Parathyroid adenoma (tissue), 2 donors: ENCODE data around the gene RGL1.

Experiments used
- H2AFZ ChIP-seq: fragments of 300-600 bp; sonication (generic); one replicate; pipeline ENCODE4 v1.7.0; 2017; ENCODE audit warnings: antibody characterized with exemption, mild to moderate bottlenecking
- H3K27ac ChIP-seq: fragments of 300-600 bp; sonication (generic); one replicate; pipeline ENCODE4 v1.7.0; 2017
- H3K27me3 ChIP-seq: fragments of 300-600 bp; sonication (generic); one replicate; pipeline ENCODE4 v1.7.0; 2017; ENCODE audit warnings: low read length; ENCODE audit not compliant: control insufficient read depth, insufficient read depth
- H3K36me3 ChIP-seq: fragments of 300-600 bp; sonication (generic); one replicate; pipeline ENCODE4 v1.7.0; 2017; ENCODE audit warnings: low read length; ENCODE audit not compliant: control insufficient read depth, insufficient read depth
- H3K4me1 ChIP-seq: fragments of 300-600 bp; sonication (generic); one replicate; pipeline ENCODE4 v1.7.0; 2017; ENCODE audit warnings: control low read depth
- H3K4me2 ChIP-seq: fragments of 300-600 bp; sonication (generic); one replicate; pipeline ENCODE4 v1.7.0; 2017; ENCODE audit warnings: low read length
- H3K4me3 ChIP-seq: fragments of 300-600 bp; sonication (generic); one replicate; pipeline ENCODE4 v1.7.0; 2017; ENCODE audit warnings: low read depth, low read length
- H3K79me2 ChIP-seq: fragments of 300-600 bp; sonication (generic); one replicate; pipeline ENCODE4 v1.7.0; 2017; ENCODE audit warnings: control low read depth
- H3K9ac ChIP-seq: fragments of 300-600 bp; sonication (generic); one replicate; pipeline ENCODE4 v1.7.0; 2017; ENCODE audit warnings: mild to moderate bottlenecking
- H3K9me3 ChIP-seq: fragments of 300-600 bp; sonication (generic); one replicate; pipeline ENCODE4 v1.7.0; 2017; ENCODE audit warnings: low read length; ENCODE audit not compliant: control insufficient read depth
- CTCF ChIP-seq: fragments of 300-600 bp; sonication (generic); IDR thresholded peaks from one replicate; pipeline ENCODE4 v1.7.0; 2017; ENCODE audit warnings: antibody characterized with exemption, mild to moderate bottlenecking
- donor health status: primary hyperparathyroidism.

Gene RGL1

GRCh38 chr1:183970516-183971300 is 165.8 kb downstream of the RGL1 start:
- Histone ChIP-seq H3K27me3 (no peaks in the 10 kb centered on the region), H3K4me3 (no peak overlapping the region), H3K9me3 (no peaks in the 10 kb centered on the region), H3K27ac (no peak overlapping the region), H3K4me1 (no peaks in the 10 kb centered on the region), H3K4me2 (no peak overlapping the region), H3K79me2 (no peaks in the 10 kb centered on the region), H2AFZ (no peak overlapping the region), H3K36me3 (no peaks in the 10 kb centered on the region), H3K9ac (no peak overlapping the region)
- TF ChIP-seq CTCF = no peak

GRCh38 chr1:183975651-183976050 is 170.7 kb downstream of the RGL1 start:
- TF ChIP-seq CTCF = no peak

GRCh38 chr1:183977717-183978116 is 172.8 kb downstream of the RGL1 start:
- H3K27ac ChIP-seq = no peak overlapping the region
- H3K27me3 ChIP-seq = no peaks in the 10 kb centered on the region
- H2AFZ ChIP-seq = no peak overlapping the region
- no peaks in the 10 kb centered on the region for H3K79me2 ChIP-seq
- H3K4me3 ChIP-seq = no peak overlapping the region
- no peak overlapping the region for H3K9ac ChIP-seq
- H3K36me3 ChIP-seq = no peaks in the 10 kb centered on the region
- no peak overlapping the region for H3K4me2 ChIP-seq
- H3K4me1 ChIP-seq = no peaks in the 10 kb centered on the region
- no peaks in the 10 kb centered on the region for H3K9me3 ChIP-seq
- TF ChIP-seq CTCF = no peak

More at GRCh38 chr1:183975651-183976050, 170.7 kb downstream of the RGL1 start:
- H3K79me2 ChIP-seq = no peaks in the 10 kb centered on the region
- H3K9me3 ChIP-seq = no peaks in the 10 kb centered on the region
- H3K4me3 ChIP-seq = no peak overlapping the region
- H3K4me2 ChIP-seq = no peak overlapping the region
- no peak overlapping the region for H2AFZ ChIP-seq
- H3K9ac ChIP-seq = no peak overlapping the region
- H3K4me1 ChIP-seq = no peaks in the 10 kb centered on the region
- no peaks in the 10 kb centered on the region for H3K27me3 ChIP-seq
- H3K36me3 ChIP-seq = no peaks in the 10 kb centered on the region
- no peak overlapping the region for H3K27ac ChIP-seq
